SK-N-SH (cell line): Measurements from ENCODE around the gene RABGAP1L. TPM values are rescaled to one million over a fixed set of nuclear protein-coding genes. Genes with fewer than 3 reads are reported as not detected.
"Not testable (repeated sequence)": the region's sequence is repeated elsewhere in the genome, so short reads cannot be mapped to it uniquely, and the experiment has no call there.

Experiments used
- CTCF ChIA-PET: fragments of 300-600, 350-600 bp; formaldehyde crosslinking; extraction: SDS; loops from one replicate; lab custom pipeline; 2021; lab: Yijun Ruan, JAX
- POLR2A ChIA-PET: fragments of 350-600 bp; sonication (Branson Sonifier 250); formaldehyde crosslinking; extraction: SDS; loops from one replicate; lab custom pipeline; 2020; ENCODE audit warnings: antibody characterized with exemption, inconsistent platforms; lab: Yijun Ruan, JAX
- DNase-seq: peaks from one replicate; pipeline ENCODE4 v3.0.0; 2012
- H2AFZ ChIP-seq: fragments of 200-600 bp; sonication (generic); 2 replicates; pipeline ENCODE4 v1.8.1; 2016; ENCODE audit warnings: antibody characterized with exemption, mild to moderate bottlenecking, low read depth
- H3F3A ChIP-seq: fragments of 200-600 bp; sonication (generic); replicated peaks from 2 replicates; pipeline ENCODE3; 2016; ENCODE audit warnings: antibody characterized with exemption, mild to moderate bottlenecking; ENCODE audit not compliant: insufficient read depth
- H3K27ac ChIP-seq, 2 experiments: fragments of 200-500 bp in 1 of 2; fragments of 200-600 bp in 1 of 2; sonication (Bioruptor generic) in 1 of 2; sonication (generic), shearing (Covaris generic) in 1 of 2; 2 replicates each; pipeline versions ENCODE4 v1.5.1 to v1.6.1; 2014 to 2016; ENCODE audit warnings: low read depth in 2 of 2, inconsistent platforms in 1 of 2, low read length in 1 of 2, mild to moderate bottlenecking in 1 of 2, mixed read lengths in 1 of 2
- H3K27me3 ChIP-seq: fragments of 200-600 bp; sonication (generic), shearing (Covaris generic); 2 replicates; pipeline ENCODE4 v1.6.1; 2016; ENCODE audit warnings: mixed run types; ENCODE audit not compliant: insufficient read depth
- H3K36me3 ChIP-seq, 2 experiments: fragments of 200-500 bp in 1 of 2; fragments of 200-600 bp in 1 of 2; sonication (Bioruptor generic) in 1 of 2; sonication (generic) in 1 of 2; replicated peaks in 1 of 2; 2 replicates each; pipeline versions ENCODE3 to v1.5.1; 2014 to 2016; ENCODE audit warnings: low read length in 1 of 2, mild to moderate bottlenecking in 1 of 2; ENCODE audit not compliant: insufficient read depth in 2 of 2, control insufficient read depth in 1 of 2
- H3K4me1 ChIP-seq, 2 experiments: fragments of 200-500 bp in 1 of 2; fragments of 200-600 bp in 1 of 2; sonication (Bioruptor generic) in 1 of 2; sonication (generic), shearing (Covaris generic) in 1 of 2; 2 replicates each; pipeline versions ENCODE4 v1.5.1 to v1.6.1; 2014 to 2016; ENCODE audit warnings: low read depth in 1 of 2, low read length in 1 of 2, mixed run types in 1 of 2; ENCODE audit not compliant: insufficient read depth in 2 of 2, control insufficient read depth in 1 of 2
- H3K4me2 ChIP-seq: fragments of 200-600 bp; sonication (generic), shearing (Covaris generic); 2 replicates; pipeline ENCODE4 v1.6.1; 2017; ENCODE audit warnings: mixed run types
- H3K4me3 ChIP-seq, 2 experiments: fragments of 200-500 bp in 1 of 2; fragments of 200-600 bp in 1 of 2; sonication (Bioruptor generic) in 1 of 2; sonication (generic), shearing (Covaris generic) in 1 of 2; 2 replicates each; pipeline versions ENCODE4 v1.5.1 to v1.8.1; 2014 to 2016; ENCODE audit warnings: low read depth in 2 of 2, inconsistent platforms in 1 of 2, low read length in 1 of 2, mild to moderate bottlenecking in 1 of 2, mixed read lengths in 1 of 2, moderate library complexity in 1 of 2
- H3K79me2 ChIP-seq: fragments of 200-600 bp; sonication (generic); 2 replicates; pipeline ENCODE4 v1.8.1; 2017; ENCODE audit warnings: mild to moderate bottlenecking; ENCODE audit not compliant: insufficient read depth
- H3K9ac ChIP-seq: fragments of 200-600 bp; sonication (generic); 2 replicates; pipeline ENCODE4 v1.6.1; 2017; ENCODE audit warnings: mixed run types
- H3K9me2 ChIP-seq: fragments of 200-600 bp; sonication (generic); 2 replicates; pipeline ENCODE4 v1.6.1; 2017; ENCODE audit warnings: mixed run types
- H3K9me3 ChIP-seq: fragments of 200-600 bp; sonication (generic); 2 replicates; pipeline ENCODE4 v1.6.1; 2017; ENCODE audit warnings: mixed run types, mild to moderate bottlenecking, moderate library complexity
- H4K20me1 ChIP-seq: fragments of 200-600 bp; sonication (generic); 2 replicates; pipeline ENCODE4 v1.6.1; 2017; ENCODE audit warnings: mild to moderate bottlenecking, mixed run types; ENCODE audit not compliant: insufficient read depth
- ELF1 ChIP-seq: IDR thresholded peaks from 2 replicates; pipeline ENCODE4 v1.4.0; 2012
- EP300 ChIP-seq, 2 experiments: IDR thresholded peaks; 2 replicates each; pipeline versions ENCODE4 v1.4.0 to v1.6.1; 2012; ENCODE audit warnings: borderline replicate concordance in 1 of 2, low read depth in 1 of 2, low read length in 1 of 2
- FOSL2 ChIP-seq: IDR thresholded peaks from 2 replicates; pipeline ENCODE4 v1.4.0; 2012; ENCODE audit warnings: low read depth, mild to moderate bottlenecking, moderate library complexity, borderline replicate concordance
- GATA2 ChIP-seq: sonication (generic); formaldehyde crosslinking; IDR thresholded peaks from 2 replicates; pipeline ENCODE4 v1.5.0; 2020; ENCODE audit warnings: mild to moderate bottlenecking, missing genetic modification reagents
- JUND ChIP-seq: IDR thresholded peaks from 2 replicates; pipeline ENCODE4 v1.4.0; 2012
- MXI1 ChIP-seq: IDR thresholded peaks from 2 replicates; pipeline ENCODE4 v1.6.1; 2012; ENCODE audit warnings: mild to moderate bottlenecking, low read depth, low read length, improper control_type of control experiment
- PBX3 ChIP-seq: IDR thresholded peaks from 2 replicates; pipeline ENCODE4; 2012
- POLR2AphosphoS5 ChIP-seq: IDR thresholded peaks from 2 replicates; pipeline ENCODE4 v1.6.1; 2012; ENCODE audit warnings: low read depth, low read length
- SMC3 ChIP-seq: IDR thresholded peaks from 2 replicates; pipeline ENCODE4 v1.6.1; 2012; ENCODE audit warnings: low read depth, low read length, improper control_type of control experiment
- YY1 ChIP-seq: IDR thresholded peaks from 2 replicates; pipeline ENCODE4 v1.4.0; 2012; ENCODE audit warnings: low read depth, mild to moderate bottlenecking
- WGBS: methylation state at CpG from one replicate; pipeline ENCODE4 v1.1.6; 2017; ENCODE audit warnings: low lambda C conversion rate; 5-methylcytosine and 5-hydroxymethylcytosine counted together
- polyA plus RNA-seq, 3 experiments: library from polyadenylated mRNA; depleted of rRNA; stranded (reverse); fragments of >200 nt; gene quantifications; 2 replicates each; pipeline ENCODE4 v1.2.3, GENCODE V29; 2012
- TF ChIP-seq, protein P1 (sequence below): fragments of 150-350 bp; IDR thresholded peaks from 2 replicates; pipeline ENCODE4 v1.6.1; 2017; ENCODE audit warnings: antibody characterized with exemption, low read length, low read depth, borderline replicate concordance
- TF ChIP-seq, protein P2 (sequence below): IDR thresholded peaks from 2 replicates; pipeline ENCODE4 v1.6.1; 2012; ENCODE audit warnings: mild to moderate bottlenecking, low read depth, low read length, moderate library complexity
- TF ChIP-seq, protein P3 (sequence below): IDR thresholded peaks from 2 replicates; pipeline ENCODE4 v1.4.0; 2012; ENCODE audit warnings: low read depth
- TF ChIP-seq, protein P4 (sequence below): IDR thresholded peaks from 2 replicates; pipeline ENCODE4 v1.4.0; 2012; ENCODE audit warnings: low read depth, borderline replicate concordance

RABGAP1L gene
- polyA plus RNA-seq, 1 of the 3 experiments (the other 2 are of a cell fraction), result 7.2 TPM

GRCh38 chr1:174643206-174643605 lies 483.9 kb downstream of the RABGAP1L start:
- H3F3A ChIP-seq, result peaks cover 4% of the 10 kb centered on the region
- no peaks in the 10 kb centered on the region for H3K79me2 ChIP-seq
- TF ChIP-seq YY1, result no peak
- no peak for TF ChIP-seq GATA2 (CRISPR knock-in tag)
- TF ChIP-seq PBX3, result no peak
- no peak for TF ChIP-seq EP300 (IDR thresholded peaks at IDR 0.05; ENCODE audit: borderline replicate concordance in 1 of 2, low read depth in 1 of 2, low read length in 1 of 2)
- TF ChIP-seq, protein P1, sequence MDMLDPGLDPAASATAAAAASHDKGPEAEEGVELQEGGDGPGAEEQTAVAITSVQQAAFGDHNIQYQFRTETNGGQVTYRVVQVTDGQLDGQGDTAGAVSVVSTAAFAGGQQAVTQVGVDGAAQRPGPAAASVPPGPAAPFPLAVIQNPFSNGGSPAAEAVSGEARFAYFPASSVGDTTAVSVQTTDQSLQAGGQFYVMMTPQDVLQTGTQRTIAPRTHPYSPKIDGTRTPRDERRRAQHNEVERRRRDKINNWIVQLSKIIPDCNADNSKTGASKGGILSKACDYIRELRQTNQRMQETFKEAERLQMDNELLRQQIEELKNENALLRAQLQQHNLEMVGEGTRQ, result no peak
- TF ChIP-seq, protein P2, sequence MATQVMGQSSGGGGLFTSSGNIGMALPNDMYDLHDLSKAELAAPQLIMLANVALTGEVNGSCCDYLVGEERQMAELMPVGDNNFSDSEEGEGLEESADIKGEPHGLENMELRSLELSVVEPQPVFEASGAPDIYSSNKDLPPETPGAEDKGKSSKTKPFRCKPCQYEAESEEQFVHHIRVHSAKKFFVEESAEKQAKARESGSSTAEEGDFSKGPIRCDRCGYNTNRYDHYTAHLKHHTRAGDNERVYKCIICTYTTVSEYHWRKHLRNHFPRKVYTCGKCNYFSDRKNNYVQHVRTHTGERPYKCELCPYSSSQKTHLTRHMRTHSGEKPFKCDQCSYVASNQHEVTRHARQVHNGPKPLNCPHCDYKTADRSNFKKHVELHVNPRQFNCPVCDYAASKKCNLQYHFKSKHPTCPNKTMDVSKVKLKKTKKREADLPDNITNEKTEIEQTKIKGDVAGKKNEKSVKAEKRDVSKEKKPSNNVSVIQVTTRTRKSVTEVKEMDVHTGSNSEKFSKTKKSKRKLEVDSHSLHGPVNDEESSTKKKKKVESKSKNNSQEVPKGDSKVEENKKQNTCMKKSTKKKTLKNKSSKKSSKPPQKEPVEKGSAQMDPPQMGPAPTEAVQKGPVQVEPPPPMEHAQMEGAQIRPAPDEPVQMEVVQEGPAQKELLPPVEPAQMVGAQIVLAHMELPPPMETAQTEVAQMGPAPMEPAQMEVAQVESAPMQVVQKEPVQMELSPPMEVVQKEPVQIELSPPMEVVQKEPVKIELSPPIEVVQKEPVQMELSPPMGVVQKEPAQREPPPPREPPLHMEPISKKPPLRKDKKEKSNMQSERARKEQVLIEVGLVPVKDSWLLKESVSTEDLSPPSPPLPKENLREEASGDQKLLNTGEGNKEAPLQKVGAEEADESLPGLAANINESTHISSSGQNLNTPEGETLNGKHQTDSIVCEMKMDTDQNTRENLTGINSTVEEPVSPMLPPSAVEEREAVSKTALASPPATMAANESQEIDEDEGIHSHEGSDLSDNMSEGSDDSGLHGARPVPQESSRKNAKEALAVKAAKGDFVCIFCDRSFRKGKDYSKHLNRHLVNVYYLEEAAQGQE, result no peak
- TF ChIP-seq, protein P3, sequence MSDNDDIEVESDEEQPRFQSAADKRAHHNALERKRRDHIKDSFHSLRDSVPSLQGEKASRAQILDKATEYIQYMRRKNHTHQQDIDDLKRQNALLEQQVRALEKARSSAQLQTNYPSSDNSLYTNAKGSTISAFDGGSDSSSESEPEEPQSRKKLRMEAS, result no peak
- TF ChIP-seq JUND, result no peak
- TF ChIP-seq POLR2AphosphoS5, result no peak
- no peak for TF ChIP-seq FOSL2
- no peak for TF ChIP-seq ELF1
- no peak for TF ChIP-seq MXI1
- TF ChIP-seq, protein P4, sequence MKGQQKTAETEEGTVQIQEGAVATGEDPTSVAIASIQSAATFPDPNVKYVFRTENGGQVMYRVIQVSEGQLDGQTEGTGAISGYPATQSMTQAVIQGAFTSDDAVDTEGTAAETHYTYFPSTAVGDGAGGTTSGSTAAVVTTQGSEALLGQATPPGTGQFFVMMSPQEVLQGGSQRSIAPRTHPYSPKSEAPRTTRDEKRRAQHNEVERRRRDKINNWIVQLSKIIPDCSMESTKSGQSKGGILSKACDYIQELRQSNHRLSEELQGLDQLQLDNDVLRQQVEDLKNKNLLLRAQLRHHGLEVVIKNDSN, result no peak
- TF ChIP-seq SMC3, result no peak
- TF ChIP-seq, all 33 proteins: peak for 0
- no peak for DNase-seq
- no peak overlapping the region for H3K4me3 ChIP-seq
- no peaks in the 10 kb centered on the region for H3K27me3 ChIP-seq
- no peak overlapping the region for H3K9ac ChIP-seq
- WGBS, result 96% methylated on average over 1 of the region's 1 CpG
- CTCF ChIA-PET, result no interaction called here
- H2AFZ ChIP-seq, result no peak overlapping the region
- H4K20me1 ChIP-seq, result no peaks in the 10 kb centered on the region
- H3K9me2 ChIP-seq, result no peaks in the 10 kb centered on the region
- no peaks in the 10 kb centered on the region for H3K36me3 ChIP-seq
- POLR2A ChIA-PET, result no interaction called here
- H3K9me3 ChIP-seq, result no peaks in the 10 kb centered on the region
- H3K4me2 ChIP-seq, result no peak overlapping the region
- H3K27ac ChIP-seq, result no peak overlapping the region
- H3K4me1 ChIP-seq, result no peaks in the 10 kb centered on the region

DNA sequence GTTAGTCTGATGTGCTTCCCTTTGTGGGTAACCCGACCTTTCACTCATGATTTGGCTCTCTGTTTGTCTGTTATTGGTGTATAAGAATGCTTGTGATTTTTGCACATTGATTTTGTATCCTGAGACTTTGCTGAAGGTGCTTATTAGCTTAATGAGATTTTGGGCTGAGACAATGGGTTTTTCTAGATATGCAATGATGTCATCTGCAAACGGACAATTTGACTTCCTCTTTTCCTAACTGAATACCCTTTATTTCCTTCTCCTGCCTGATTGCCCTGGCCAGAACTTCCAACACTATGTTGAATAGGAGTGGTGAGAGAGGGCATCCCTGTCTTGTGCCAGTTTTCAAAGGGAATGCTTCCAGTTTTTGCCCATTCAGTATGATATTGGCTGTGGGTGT lies 490.3 kb downstream of the RABGAP1L start:
- H2AFZ ChIP-seq, H3K4me2 ChIP-seq, H3F3A ChIP-seq, H4K20me1 ChIP-seq, H3K9me2 ChIP-seq, DNase-seq, H3K27me3 ChIP-seq, H3K4me3 ChIP-seq, H3K4me1 ChIP-seq, H3K9ac ChIP-seq, CTCF ChIA-PET, H3K27ac ChIP-seq, POLR2A ChIA-PET, H3K36me3 ChIP-seq, H3K9me3 ChIP-seq, H3K79me2 ChIP-seq: not testable (repeated sequence)
- 48% methylated on average over 2 of the region's 2 CpGs for whole genome bisulfite sequencing
